Superior temporal gyrus (tissue), 1 donor: ENCODE measurements around the gene TECR.

Experiments used
- DNase-seq: peaks from one replicate; pipeline ENCODE4 v3.0.0-alpha.2; 2016; ENCODE audit errors: extremely low spot score

TECR gene

DNA sequence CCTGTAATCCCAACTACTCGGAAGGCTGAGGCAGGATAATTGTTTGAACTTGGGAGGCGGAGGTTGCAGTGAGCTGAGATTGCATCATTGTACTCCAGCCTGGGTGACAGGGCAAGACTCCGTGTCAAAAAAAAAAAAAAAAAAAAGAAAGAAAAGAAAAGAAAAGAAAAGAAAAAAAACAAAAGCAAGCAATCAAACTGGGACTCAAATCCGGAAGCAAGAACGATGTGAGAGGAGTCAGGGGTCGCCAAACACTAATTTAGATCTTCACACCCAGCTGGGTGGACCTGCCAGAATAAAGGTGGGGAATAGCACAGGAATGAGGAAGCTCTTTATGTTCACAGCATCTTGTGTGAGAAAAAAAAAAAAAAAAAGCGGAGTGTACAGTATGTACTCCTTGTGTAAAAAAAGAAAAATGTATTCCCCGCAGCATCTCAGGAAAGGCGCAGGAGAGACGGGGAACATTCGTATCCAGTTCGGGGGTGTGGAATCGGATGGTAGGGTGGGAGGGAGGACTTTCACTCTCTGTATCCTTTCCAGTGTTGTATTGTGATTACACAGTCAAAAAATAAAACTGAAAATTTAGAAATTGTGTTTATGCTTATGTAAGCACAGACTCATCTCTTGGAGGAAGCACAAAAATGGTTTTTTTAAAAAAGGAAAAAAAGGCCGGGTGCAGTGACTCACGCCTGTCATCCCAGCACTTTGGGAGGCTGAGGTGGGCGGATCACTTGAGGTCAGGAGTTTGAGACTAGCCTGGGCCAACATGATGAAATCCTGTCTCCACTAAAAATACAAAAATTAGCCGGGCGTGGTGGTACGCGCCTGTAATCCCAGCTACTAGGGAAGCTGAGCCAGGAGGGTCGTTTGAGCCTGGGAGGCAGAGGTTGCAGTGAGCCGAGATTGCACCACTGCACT is 18.8 kb upstream of the TECR start:
- DNase-seq: peak; percentile 75

DNA sequence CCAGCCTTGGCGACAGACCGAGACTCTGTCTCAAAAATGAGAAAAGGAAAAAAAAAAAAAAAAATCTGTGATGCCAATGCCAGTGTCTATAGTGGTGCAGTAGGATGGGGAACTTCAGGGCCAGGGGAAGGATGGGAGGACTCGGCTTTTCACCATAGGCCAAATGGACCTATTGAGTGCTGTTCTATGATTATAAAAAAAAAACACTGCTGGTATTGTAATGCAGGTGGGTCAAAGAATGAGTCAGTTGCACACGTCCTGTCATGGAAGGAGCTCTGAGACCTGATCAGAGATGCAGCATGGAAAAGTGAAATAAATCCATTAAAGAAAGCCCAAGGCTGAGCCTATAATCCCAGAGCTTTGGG is 18.2 kb upstream of the TECR start:
- DNase-seq: no peak

DNA sequence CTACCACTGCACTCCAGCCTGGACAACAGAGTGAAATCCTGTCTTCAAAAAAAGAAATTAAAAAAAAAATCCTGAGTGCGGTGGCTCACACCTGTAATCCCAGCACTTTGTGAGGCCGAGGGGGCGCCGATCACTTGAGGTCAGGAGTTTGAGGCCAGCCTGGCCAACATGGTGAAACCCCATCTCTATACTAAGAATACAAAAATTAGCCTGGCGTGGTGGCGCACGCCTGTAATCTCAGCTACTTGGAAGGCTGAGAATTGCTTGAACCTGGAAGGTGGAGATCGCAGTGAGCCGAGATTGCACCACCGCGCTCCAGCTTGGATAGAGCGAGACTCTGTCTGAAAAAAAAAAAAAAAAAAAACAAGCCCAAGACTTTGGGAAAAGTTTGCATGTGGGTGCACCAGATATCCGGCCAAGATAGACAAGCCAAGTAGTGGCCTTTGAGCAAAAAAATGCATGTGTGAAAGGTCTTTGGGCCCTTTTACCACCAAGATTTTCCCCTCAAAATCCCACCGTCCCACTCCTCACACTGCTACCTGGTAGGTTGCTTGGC is 16.9 kb upstream of the TECR start:
- no peak for DNase-seq

DNA sequence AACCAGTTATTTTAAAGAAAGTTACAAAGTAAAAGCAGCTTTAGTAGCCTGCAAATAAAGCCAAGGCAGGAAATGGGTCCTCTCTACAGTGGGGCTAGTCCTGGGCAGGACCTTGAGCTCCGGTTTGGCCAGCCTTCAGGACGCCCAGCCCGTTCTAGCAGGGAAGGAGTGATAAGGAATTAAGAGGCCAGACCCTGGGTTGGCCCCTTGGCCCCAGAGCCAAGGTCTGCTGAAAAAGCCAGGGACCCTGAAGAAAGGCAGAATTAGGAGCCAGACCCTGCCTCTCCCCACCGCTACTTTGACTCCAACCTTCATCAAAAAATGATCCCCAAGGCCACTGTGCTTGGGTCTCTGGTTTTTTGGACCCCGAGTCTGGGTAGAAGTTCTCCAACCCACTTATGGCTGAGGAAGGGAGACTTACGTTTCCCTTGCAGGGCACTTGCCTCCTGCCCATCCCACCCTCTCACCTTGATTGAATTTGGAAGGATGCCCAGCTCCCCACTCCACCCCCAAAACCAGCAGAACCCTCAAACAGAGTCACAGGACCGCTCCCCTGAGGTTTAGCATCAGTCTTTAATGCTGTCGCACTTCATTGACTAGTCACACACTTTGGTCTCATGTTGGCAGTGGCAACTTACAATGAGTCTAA is 15.1 kb upstream of the TECR start:
- DNase-seq: no peak

DNA sequence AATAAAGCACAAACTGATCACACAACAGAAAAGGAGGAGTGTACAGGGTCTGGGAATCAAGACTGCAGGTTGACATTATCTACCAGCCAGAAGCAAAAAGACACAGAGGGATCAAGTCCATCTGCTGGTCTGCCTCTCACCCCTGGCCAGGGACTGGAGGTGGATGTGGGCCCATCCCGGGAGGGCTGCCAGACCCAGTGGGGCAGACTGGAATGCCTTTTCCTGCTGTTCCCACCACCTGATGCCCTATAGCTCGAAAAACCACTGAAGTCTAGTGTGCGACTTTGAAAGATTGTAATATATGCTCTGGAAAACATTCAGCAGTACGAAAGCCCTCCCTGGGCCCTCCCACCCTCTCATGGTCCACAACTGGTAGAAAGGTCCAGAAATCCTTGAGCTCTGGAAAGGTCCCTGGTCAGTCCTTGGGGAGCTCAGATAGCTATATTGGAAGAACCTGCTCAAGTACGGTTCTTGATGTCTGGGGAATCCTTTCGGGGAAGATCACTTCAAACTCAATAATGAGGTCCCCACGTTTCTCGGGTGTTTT is 13.8 kb upstream of the TECR start:
- DNase-seq: no peak

DNA sequence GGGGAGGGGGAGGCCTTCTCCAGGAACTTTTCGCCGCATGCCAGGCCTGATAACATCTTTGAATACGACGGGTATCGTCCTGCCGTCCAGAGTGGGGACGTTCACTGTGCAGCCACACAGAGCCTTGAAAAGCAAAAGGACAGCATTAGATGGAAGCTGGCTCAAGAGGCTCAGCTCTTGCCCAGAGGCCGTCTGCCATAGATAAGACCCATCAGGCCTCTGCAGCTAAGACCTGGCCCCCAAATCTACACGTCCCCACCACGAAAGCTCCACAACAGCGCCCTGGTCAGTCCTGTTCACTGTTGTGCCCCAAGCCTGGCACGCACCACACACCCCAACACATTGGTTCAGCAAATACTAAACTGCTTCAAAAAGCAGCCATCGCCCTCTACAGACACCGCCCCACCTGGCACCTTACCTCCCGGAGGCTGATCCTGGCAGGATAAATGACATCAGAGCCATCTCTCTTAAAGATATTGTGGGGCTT is 13.3 kb upstream of the TECR start:
- DNase-seq: no peak

DNA sequence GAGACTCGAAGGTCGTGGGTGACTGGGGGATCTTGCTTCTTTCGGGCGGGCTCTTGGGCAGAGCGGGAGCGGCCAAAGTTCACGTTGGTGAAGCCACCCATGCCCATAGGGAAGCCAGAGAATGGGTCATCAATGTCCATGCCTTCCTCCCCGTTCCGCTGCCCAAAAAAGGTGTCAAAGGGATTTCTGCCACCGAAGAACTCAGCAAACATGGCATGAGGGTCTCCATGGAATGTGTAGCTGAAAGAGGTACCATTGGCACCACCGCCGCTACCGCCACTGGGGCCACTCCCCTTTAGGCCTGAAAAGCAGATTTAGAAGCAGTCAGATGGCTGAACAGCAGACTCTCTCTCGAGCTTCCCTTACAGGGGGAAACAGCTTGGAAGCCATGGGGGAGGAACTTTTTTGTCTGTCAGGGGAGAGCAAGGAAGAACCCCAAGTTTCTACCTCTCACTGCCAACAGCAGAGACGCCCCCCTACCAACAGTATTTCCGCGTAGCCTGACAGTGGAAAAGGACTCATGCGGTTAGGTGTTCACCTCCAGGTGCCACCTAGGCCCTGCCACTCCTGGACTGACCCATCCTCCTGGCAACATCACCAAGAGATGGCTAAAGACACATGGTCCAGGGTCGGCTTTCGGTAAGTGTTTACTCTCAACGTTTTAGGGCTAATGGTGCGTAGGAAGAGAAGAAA is 12.5 kb upstream of the TECR start:
- peak; percentile 35 for DNase-seq

DNA sequence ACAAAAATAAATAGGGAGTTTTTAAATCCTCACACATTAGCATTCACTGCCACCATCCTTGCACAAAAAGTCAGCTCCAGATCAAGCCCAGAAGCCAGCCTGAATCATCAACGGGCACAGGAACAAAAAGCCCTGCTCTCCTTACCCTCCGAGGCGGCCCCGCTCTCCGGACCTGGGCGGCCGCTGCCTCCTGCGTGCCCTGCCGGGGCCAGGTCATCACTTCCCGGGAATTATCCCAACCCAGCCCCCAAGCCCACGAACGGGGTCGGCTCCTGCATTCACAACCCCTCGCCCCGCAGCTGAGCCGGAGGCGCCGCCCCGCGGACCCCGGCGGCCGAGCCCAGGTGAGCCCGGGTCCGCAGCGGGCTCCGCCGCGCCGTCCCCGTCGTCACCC is 12.0 kb upstream of the TECR start:
- no peak for DNase-seq

DNA sequence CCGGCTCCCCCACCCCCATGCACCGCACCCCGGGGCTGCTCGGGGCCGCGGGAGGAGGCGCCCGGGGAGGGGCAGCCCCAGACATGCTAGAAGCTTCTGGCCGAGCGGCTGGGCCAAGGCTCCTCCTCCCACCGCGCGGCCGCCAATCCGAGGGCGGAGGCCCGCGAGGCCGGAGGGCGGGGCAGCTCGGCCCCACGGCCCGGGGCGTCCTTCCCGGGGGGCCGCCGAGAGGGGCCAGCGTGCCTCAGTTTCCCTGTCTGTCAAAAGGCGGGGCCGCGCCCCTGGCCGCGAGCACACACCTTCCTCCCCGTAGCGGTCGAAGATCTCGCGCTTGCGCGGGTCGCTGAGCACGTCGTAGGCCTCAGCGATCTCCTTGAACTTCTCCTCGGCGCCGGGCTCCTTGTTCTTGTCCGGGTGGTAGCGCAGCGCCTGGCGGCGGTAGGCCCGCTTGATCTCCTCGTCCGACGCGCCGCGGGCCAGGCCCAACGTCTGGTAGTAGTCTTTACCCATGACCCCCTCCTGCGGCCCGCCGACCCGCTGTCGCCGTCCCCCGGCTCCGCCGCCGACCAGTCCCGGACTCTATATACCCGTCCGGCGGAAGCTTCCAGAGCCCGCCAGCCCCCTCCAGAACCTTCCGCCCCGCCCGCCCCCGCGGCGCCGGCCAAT is 11.4 kb upstream of the TECR start, which contains the start of gene DNAJB1:
Gene DNAJB1, minus strand, starts transcription at position 558 of the 666 bp plus-strand sequence. Its CDS starts 48 bp downstream, at position 510.
- peak; percentile 81 for DNase-seq

DNA sequence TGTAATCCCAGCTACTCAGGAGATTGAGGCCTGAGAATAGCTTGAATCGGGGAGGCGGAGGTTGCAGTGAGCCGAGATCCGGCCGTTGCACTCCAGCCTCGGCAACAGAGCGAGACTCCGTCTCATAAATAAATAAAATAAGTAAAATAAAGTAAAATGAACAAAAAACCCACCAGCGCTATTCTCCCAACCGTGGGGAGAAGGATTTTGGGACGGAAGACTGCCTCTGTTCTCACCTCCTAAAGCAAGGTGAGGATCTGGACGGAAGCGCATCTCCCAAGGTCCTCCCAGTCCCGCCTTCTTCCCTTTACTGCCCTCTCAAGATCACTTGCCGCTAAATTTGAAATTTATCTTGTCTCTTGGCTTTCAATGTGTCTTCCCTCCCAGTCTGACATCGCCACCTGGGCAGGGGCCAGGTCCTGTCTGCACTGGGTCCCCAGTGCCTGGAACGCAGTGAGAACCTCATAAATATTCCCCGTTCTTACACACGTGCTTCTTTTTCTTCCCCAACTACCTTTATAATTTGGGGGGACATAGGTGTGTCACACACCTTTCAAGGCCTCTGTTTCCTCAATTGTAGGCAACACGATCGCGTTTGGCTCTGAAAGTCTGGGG is 10.0 kb upstream of the TECR start:
- no peak for DNase-seq

DNA sequence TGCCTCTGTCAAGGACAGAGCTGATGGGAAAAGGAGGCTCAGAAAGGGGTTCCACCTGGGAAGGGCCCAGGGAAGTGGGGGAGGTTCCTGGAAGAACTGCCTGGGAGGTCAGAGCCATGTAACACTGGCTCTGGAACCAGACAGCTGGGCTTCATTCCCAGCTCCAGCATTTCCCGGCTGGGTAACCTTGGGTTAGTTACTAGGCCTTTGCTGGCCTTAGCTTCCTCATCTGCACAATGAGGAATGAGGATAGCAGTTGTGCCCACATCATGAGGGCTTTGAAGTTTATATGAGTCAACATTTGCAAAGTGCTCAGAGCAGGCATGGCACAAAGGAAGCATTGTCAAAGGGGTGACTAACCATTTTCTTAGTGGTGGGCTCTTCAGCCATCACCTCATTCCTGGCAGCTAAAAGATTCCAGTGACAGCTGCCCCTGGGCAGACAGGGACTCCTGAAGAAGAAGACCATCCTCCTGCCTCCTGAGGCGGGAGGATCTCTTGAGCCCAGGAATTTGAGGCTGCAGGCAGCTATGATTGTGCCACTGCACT is 9.5 kb upstream of the TECR start:
- no peak for DNase-seq

DNA sequence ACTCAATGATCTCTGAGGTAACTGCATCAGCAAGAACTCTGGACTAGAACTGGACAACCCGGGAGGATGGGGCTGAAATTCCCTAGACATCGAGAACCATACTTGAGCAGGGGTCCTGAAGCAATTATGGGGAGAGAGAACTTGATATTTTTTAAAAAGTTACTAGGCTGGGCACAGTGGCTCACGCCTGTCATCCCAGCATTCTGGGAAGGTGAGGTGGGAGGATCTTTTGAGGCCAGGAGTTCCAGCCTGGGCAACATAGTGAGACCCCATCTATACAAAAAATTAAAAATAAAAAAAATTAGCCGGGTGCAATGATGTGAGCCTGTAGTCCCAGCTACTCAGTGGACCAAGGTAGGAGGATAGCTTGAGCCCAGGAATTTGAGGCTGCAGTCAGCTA is 8.9 kb upstream of the TECR start:
- no peak for DNase-seq

DNA sequence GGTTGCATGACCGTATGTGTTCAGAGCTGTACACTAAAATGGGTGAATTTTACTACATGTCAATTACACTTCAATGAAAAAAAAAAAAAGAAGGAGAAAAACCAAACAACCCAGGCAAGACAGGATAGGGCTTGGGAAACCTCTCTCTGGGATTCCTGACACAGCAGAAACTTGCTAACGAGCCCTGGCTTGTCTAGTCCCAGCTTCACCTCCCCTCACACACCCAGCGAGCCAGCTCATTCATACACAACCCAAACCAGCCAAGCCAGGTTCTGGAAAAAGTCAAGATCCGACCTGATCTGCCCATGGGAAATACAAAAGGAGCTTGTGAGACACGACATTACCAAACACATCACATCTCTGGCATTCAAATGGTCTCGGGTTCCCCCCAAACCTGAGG is 3.7 kb upstream of the TECR start:
- no peak for DNase-seq

DNA sequence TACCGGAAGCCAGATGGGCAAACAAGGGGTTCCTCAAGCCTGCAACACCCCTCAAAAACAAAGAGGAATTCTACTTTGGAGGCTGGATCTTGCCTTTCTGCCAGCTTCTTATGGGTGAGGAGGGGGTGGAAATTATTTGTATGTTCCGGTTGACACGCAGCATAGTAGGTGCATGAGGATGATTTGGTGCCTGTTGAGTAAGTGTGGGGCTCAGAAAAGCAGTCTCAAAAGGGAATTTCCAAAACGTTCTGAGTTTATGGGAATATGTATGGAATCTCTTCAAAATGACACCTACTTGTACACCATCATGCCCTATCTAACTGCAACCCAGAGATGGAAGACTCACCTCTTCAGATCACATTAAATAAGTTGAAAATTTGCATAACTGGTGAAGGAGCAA is 3.0 kb upstream of the TECR start:
- DNase-seq: no peak

DNA sequence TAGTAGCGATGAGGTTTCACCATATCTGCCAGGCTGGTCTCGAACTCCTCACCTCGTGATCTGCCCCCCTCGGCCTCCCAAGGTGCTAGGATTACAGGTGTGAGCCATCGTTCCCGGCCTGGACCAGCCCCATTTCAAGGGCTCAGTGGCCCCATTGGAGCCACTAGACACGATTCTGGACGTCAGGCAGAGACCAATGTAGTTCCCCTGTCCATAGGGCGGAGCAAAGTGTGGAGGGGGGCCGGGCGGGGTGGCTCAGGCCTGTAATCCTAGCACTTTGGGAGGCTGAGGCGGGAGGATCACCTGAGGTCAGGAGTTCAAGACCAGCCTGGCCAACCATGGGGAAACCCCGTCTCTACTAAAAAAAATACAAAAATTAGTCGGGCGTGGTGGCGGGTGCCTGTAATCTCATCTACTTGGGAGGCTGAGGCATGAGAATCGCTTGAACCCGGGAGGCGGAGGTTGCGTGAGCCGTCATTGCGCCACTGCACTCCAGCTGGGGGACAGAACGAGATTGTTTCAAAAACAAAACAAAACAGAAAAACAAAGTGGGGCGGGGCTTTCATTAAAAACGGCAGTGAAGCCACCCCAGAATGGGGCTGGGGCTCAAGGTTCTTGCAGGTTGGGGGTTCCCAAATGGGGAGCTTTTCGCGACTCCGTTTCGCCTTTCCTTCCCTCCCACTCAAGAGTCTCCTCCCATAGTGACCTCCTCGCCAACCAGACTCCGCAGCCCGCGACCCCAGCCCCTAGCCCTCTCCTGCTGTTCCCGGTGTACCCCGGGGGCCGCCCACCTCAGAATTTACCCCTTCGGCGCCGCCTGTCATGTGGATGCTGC is 758 bp upstream of the TECR start:
- no peak for DNase-seq

DNA sequence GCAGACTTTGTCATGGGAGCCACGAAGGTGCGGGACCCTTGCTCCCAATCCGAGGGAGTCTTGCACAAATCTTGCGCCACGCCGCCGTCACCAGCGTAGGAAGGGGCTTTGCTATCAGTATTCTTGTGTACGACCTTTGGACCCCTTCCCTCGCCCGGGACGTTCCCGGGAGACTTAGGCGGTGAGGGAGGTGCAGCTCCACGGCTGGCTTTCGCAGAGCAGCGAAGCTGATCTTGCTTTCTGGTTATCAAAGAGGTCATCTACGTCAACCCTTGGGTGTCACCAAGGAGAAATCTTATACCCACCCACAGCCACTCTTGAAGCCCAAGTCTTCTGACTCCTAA is 583 bp downstream of the TECR start:
- peak; percentile 43 for DNase-seq

DNA sequence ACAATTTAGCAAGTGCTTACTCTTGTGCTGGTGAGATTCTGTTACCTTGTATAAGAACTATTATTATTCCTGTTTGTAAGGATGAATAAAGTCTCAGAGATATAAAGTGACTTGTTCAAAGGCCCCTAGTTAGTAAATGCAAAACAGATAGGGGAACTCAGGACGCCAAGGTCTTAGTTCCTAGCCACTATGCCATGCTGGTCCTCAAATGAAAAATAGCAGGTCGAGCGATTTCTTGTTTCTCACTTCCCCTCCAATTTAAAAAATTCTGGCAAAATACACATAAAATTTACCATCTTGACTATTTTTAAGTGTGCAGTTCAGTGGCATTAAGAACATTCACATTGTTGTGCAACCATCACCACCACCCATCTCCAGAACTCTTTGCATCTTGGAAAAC is 1.1 kb downstream of the TECR start:
- no peak for DNase-seq

DNA sequence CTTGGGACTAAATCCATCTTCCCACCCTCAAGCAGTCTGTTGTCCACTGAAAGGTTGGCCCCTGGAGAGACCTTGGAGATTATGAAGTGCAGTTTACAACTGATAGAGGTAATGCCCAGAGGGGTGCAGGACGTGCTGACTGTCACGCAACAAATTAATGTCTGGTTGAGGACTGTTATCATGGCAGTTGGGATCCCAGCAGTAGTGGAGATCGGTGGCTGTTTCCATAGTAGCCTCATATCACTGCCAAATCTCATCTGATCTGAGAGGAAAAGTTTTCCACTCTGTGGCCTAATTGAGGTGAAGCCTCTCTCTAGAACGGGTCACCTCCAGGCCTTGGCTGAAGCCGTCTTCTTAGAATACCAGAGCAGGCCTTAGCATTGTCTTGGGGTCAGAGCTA is 4.1 kb downstream of the TECR start:
- DNase-seq: no peak

DNA sequence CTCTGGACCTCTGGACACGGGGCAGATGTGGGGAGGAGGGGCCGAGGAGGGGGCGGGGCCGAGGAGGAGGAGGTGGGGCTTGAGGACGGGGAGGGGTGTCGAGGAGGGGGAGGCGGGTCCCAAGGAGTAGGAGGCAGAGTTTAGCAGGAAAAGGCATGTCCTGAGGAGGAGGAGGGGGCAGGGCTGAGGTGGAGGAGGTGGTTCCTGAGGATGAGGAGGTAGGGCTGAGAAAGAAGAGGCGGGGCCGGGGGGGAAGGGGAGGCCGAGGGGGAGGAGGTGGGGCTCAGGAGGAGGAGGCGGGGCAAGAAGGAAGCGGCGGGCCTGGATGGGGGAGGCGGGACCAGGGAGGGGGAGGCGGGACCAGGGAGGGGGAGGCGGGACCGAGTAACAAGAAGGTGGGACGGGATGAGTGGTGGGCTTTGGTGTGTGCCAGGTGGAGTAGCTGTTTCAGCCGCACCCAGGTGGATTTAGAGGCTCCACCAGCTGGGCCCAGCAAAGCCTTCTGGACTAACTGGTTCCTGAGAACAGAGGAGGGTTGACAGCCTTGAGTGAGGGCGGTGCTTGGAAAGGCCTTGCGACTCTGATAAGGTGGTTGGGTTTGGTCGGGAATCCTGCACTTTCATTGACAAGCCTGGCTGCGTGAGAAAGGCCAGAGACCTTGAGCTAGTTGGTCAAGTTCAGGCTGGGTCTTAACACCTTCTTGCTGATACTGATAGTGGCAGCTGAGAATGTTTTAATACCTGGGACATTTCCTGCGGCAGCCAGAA is 7.7 kb downstream of the TECR start:
- DNase-seq: no peak
